Activated CD4-positive, alpha-beta T cell treated with anti-CD3 and anti-CD28 coated beads for 24 hours (primary cell): ENCODE data around the gene GPATCH8.

Source experiments
- DNase-seq, 2 donors: peaks; one replicate each; pipeline ENCODE4 v3.0.0-alpha.2; 2020; ENCODE audit warnings: low read depth in 2 of 2

Gene GPATCH8

GRCh38 chr17:44355642-44356099, 147.5 kb downstream of the GPATCH8 start:
- no peak for DNase-seq

DNA sequence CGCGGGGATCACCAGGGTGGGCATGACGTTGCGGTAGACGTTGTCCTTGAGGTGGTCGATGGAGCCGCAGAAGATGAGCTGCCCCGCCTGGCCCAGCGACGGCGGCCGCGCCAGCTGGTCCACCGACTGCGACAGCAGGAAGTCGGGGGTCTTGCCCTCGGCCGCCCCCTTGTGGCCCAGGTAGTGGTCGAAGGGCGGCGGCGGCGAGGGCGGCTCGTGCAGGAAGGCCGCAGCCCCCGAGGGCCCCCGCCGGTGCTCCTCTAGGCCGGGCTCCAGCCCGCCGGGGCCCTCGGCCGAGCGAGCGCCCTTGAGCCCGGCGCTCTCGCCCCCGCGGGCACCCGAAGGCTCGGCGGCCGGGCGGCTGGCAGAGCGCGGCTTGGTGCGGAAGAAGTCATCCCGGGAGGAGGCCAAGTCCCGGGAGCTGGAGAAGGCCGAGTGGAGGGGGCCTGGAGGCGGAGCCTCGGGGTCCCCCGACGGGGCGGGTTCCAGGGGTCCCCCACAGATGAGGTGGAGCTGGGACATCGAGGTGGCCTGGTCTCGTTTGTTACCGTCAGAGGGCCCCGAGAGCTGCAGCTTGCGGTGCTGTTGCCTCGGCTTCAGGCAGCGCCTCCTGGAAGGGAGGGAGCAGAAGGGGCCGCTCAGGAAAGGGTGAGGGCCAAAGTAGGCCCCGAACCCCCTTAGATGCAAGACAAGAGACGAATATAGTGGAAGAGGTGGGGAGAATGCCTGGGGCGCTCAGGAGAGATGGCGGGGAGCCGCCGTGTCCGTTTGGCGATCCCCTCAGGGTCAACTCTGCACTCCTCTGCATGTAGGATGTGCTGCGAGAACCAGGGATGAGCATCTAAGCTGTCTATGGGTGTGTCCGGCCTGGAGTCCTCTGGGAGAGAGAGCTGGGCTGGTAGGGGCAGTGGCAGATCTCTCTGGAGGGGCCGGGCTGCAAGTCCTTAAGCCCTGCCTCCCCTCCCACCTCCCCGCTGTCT, 148.3 kb downstream of the GPATCH8 start:
- peak; percentile 30 to 56 for DNase-seq

GRCh38 chr17:44353672-44354331, 149.4 kb downstream of the GPATCH8 start:
- DNase-seq: no peak

GRCh38 chr17:44352828-44353671, 150.2 kb downstream of the GPATCH8 start:
- no peak for DNase-seq

DNA sequence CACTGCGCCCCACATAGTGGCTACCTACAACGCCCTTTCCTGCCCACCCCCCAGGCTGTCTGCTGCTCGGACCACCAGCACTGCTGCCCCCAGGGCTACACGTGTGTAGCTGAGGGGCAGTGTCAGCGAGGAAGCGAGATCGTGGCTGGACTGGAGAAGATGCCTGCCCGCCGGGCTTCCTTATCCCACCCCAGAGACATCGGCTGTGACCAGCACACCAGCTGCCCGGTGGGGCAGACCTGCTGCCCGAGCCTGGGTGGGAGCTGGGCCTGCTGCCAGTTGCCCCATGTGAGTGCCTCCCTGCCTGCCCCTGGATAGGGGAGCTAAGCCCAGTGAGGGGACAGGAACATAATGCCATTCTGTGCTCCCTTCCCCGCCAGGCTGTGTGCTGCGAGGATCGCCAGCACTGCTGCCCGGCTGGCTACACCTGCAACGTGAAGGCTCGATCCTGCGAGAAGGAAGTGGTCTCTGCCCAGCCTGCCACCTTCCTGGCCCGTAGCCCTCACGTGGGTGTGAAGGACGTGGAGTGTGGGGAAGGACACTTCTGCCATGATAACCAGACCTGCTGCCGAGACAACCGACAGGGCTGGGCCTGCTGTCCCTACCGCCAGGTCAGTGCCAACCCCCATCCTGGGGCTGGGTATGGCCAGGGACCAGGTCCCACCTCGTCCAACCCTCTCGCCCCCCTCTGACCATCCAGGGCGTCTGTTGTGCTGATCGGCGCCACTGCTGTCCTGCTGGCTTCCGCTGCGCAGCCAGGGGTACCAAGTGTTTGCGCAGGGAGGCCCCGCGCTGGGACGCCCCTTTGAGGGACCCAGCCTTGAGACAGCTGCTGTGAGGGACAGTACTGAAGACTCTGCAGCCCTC, 151.0 kb downstream of the GPATCH8 start:
- DNase-seq: no peak

GRCh38 chr17:44351464-44351863, 151.7 kb downstream of the GPATCH8 start:
- no peak for DNase-seq

GRCh38 chr17:44350733-44351226, 152.4 kb downstream of the GPATCH8 start:
- DNase-seq: peak; percentile 53 to 72

DNA sequence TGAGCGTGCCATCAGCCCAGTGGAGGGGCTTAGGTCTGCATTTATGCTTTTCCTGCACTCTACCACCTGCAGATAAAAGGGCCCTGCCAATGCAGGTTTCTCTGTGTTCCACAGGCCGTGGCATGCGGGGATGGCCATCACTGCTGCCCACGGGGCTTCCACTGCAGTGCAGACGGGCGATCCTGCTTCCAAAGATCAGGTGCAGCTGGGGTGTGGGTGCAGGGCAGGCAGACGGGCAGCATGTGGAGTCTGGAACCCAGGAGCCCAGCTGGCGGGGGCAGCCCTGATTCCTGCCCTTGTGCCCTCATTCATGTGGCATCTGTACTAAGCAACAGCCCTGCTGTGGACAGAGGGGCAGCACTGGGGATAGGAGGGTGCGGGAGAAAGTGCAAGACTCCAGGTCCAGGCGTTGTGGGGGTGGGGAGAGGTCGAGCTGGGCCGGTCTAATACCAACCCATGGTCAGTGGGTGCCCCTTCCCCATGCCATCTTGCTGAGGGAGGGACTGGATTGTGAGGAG, 153.6 kb downstream of the GPATCH8 start:
- DNase-seq: no peak

GRCh38 chr17:44348988-44349364, 154.2 kb downstream of the GPATCH8 start:
- DNase-seq: no peak

- no peak for DNase-seq
Observed at GRCh38 chr17:44348234-44348987, 154.8 kb downstream of the GPATCH8 start.
